WTC11 (cell line): ENCODE results near the gene TPM3. TPM values are rescaled to one million over a fixed set of nuclear protein-coding genes. Genes with fewer than 3 reads are reported as not detected.

ENCODE experiments used
- ATAC-seq: fragments of 200-7000 bp; cut with Tn5 transposase; 2 replicates; pipeline ENCODE4 v1.10.0; 2021; ENCODE audit warnings: mild to moderate bottlenecking, moderate library complexity
- CTCF ChIA-PET: fragments of 300-600 bp; sonication (Branson Sonifier 250); formaldehyde crosslinking; loops from one replicate; lab custom pipeline; 2021; ENCODE audit warnings: antibody characterized with exemption; lab: Charles Lee
- POLR2A ChIA-PET: fragments of 350-600 bp; sonication (Branson Sonifier 250); formaldehyde crosslinking; loops from one replicate; lab custom pipeline; 2021; ENCODE audit warnings: antibody characterized with exemption; lab: Charles Lee
- DNase-seq: peaks from one replicate; pipeline ENCODE4 v3.0.0; 2021; ENCODE audit warnings: low spot score
- H3K27ac Mint-ChIP-seq: 2 replicates; pipeline ENCODE4 v1.8.0; 2021; ENCODE audit warnings: mixed read lengths
- H3K27me3 Mint-ChIP-seq: 2 replicates; pipeline ENCODE4 v1.8.0; 2021; ENCODE audit warnings: low read depth, mild to moderate bottlenecking, moderate library complexity, mixed read lengths
- H3K36me3 Mint-ChIP-seq: 2 replicates; pipeline ENCODE4 v1.8.0; 2021; ENCODE audit warnings: mixed read lengths
- H3K4me1 Mint-ChIP-seq: 2 replicates; pipeline ENCODE4 v1.8.0; 2022; ENCODE audit warnings: mixed read lengths
- H3K4me3 Mint-ChIP-seq: 2 replicates; pipeline ENCODE4 v1.8.0; 2021; ENCODE audit warnings: mild to moderate bottlenecking, moderate library complexity, mixed read lengths
- H3K9me3 Mint-ChIP-seq: 2 replicates; pipeline ENCODE4 v1.8.0; 2021; ENCODE audit warnings: mixed read lengths
- ARID4B ChIP-seq: sonication (generic); formaldehyde crosslinking; IDR thresholded peaks from 2 replicates; pipeline ENCODE4 v1.8.0; 2023; ENCODE audit warnings: missing genetic modification reagents, mild to moderate bottlenecking, borderline replicate concordance
- ESRRA ChIP-seq: sonication (generic); formaldehyde crosslinking; IDR thresholded peaks from 2 replicates; pipeline ENCODE4 v1.8.1; 2022; ENCODE audit warnings: mild to moderate bottlenecking, missing genetic modification reagents, borderline replicate concordance
- FOXK1 ChIP-seq: sonication (generic); formaldehyde crosslinking; IDR thresholded peaks from 2 replicates; pipeline ENCODE4 v1.8.0; 2022; ENCODE audit warnings: mild to moderate bottlenecking, moderate library complexity, missing genetic modification reagents
- GABPB1 ChIP-seq: sonication (generic); formaldehyde crosslinking; IDR thresholded peaks from 2 replicates; pipeline ENCODE4 v1.8.1; 2023; ENCODE audit warnings: mild to moderate bottlenecking, missing genetic modification reagents
- HMGA2 ChIP-seq: fragments of 250-450 bp; sonication (Bioruptor Pico); IDR thresholded peaks from 2 replicates; pipeline ENCODE4 v1.4.0; 2021; ENCODE audit warnings: mild to moderate bottlenecking, moderate library complexity
- MXD4 ChIP-seq: fragments of 250-450 bp; sonication (Bioruptor Pico); IDR thresholded peaks from 2 replicates; pipeline ENCODE4 v1.8.0; 2021; ENCODE audit warnings: mild to moderate bottlenecking, moderate library complexity, borderline replicate concordance
- NR1H2 ChIP-seq: sonication (generic); formaldehyde crosslinking; IDR thresholded peaks from 2 replicates; pipeline ENCODE4 v1.9.0; 2021; ENCODE audit warnings: mild to moderate bottlenecking, moderate library complexity, missing genetic modification reagents
- PREB ChIP-seq: sonication (generic); formaldehyde crosslinking; IDR thresholded peaks from 2 replicates; pipeline ENCODE4 v1.8.1; 2022; ENCODE audit warnings: mild to moderate bottlenecking, missing genetic modification reagents, moderate library complexity, borderline replicate concordance
- RELA ChIP-seq: sonication (generic); formaldehyde crosslinking; IDR thresholded peaks from 2 replicates; pipeline ENCODE4 v1.8.1; 2022; ENCODE audit warnings: missing genetic modification reagents, mild to moderate bottlenecking, borderline replicate concordance
- RORB ChIP-seq: fragments of 250-450 bp; sonication (Bioruptor Pico); IDR thresholded peaks from 2 replicates; pipeline ENCODE4 v1.9.0; 2021; ENCODE audit warnings: mild to moderate bottlenecking
- SOX15 ChIP-seq: fragments of 250-450 bp; sonication (Bioruptor Pico); IDR thresholded peaks from 2 replicates; pipeline ENCODE4 v1.9.0; 2021; ENCODE audit warnings: mild to moderate bottlenecking
- SP1 ChIP-seq: sonication (generic); formaldehyde crosslinking; conservative IDR thresholded peaks from 2 replicates; pipeline ENCODE4 v1.8.1; 2022; ENCODE audit warnings: missing genetic modification reagents
- USF1 ChIP-seq: sonication (generic); formaldehyde crosslinking; IDR thresholded peaks from 2 replicates; pipeline ENCODE4 v1.8.0; 2022; ENCODE audit warnings: mild to moderate bottlenecking, missing genetic modification reagents
- ZNF138 ChIP-seq: sonication (generic); formaldehyde crosslinking; conservative IDR thresholded peaks from 2 replicates; pipeline ENCODE4 v1.8.1; 2022; ENCODE audit warnings: mild to moderate bottlenecking, moderate library complexity, missing genetic modification reagents
- ZNF219 ChIP-seq: sonication (generic); formaldehyde crosslinking; IDR thresholded peaks from 2 replicates; pipeline ENCODE4 v1.8.0; 2023; ENCODE audit warnings: missing genetic modification reagents, mild to moderate bottlenecking, borderline replicate concordance
- ZNF263 ChIP-seq: sonication (generic); formaldehyde crosslinking; IDR thresholded peaks from 2 replicates; pipeline ENCODE4 v1.8.1; 2022; ENCODE audit warnings: low read depth, mild to moderate bottlenecking, moderate library complexity, missing genetic modification reagents
- ZNF317 ChIP-seq: sonication (generic); formaldehyde crosslinking; IDR thresholded peaks from 2 replicates; pipeline ENCODE4 v1.8.1; 2023; ENCODE audit warnings: low read depth, mild to moderate bottlenecking, moderate library complexity, missing genetic modification reagents, borderline replicate concordance
- ZNF416 ChIP-seq: fragments of 250-450 bp; sonication (Bioruptor Pico); IDR thresholded peaks from 2 replicates; pipeline ENCODE4 v1.9.0; 2021; ENCODE audit warnings: mild to moderate bottlenecking, inconsistent platforms
- ZNF512 ChIP-seq: sonication (generic); formaldehyde crosslinking; IDR thresholded peaks from 2 replicates; pipeline ENCODE4 v1.8.1; 2022; ENCODE audit warnings: missing genetic modification reagents, borderline replicate concordance
- ZNF671 ChIP-seq: fragments of 250-450 bp; sonication (Bioruptor Pico); IDR thresholded peaks from 2 replicates; pipeline ENCODE4 v1.8.0; 2021; ENCODE audit warnings: mild to moderate bottlenecking
- total RNA-seq: library from RNA; stranded (reverse); gene quantifications from 3 replicates; pipeline ENCODE4 v1.2.3, GENCODE V29; 2021
- TF ChIP-seq, protein P1 (sequence below): sonication (generic); formaldehyde crosslinking; IDR thresholded peaks from 2 replicates; pipeline ENCODE4 v1.8.0; 2022; ENCODE audit warnings: mild to moderate bottlenecking, missing genetic modification reagents

Gene TPM3
- total RNA-seq, 1 experiment from 2014 or later = 614 TPM

- H3K4me1 Mint-ChIP-seq = peaks cover 64% of the 10 kb centered on the region
- H3K4me3 Mint-ChIP-seq = peak overlapping the region; percentile 100
- TF ChIP-seq ESRRA (CRISPR knock-in tag) (0 out of 2 replicates have a peak, but pooled peaks have one; percentile 58), NR1H2 (CRISPR knock-in tag) (no peak), RELA (CRISPR knock-in tag) (0 out of 2 replicates have a peak, but pooled peaks have one; percentile 56)
- ChIA-PET POLR2A (interaction anchor here (1.4 kb wide), 1 partner anchor 38 kb away, joined by 8 read pairs; the partner anchor contains the start of gene UBAP2L), CTCF (interaction anchor here (0.6 to 1.5 kb wide), 3 partner anchors 38 to 90 kb away, joined by 4 to 5 read pairs (median 4); partner anchors contain the start of genes HAX1 and UBAP2L)
- ATAC-seq = peak; percentile 10
- DNase-seq = peak; percentile 39
- no peaks in the 10 kb centered on the region for H3K9me3 Mint-ChIP-seq
- H3K36me3 Mint-ChIP-seq = peaks cover 9% of the 10 kb centered on the region
- no peaks in the 10 kb centered on the region for H3K27me3 Mint-ChIP-seq
- H3K27ac Mint-ChIP-seq = peak overlapping the region; percentile 100
Observed at GRCh38 chr1:154182344-154183045, 9.4 kb downstream of the TPM3 start.

DNA sequence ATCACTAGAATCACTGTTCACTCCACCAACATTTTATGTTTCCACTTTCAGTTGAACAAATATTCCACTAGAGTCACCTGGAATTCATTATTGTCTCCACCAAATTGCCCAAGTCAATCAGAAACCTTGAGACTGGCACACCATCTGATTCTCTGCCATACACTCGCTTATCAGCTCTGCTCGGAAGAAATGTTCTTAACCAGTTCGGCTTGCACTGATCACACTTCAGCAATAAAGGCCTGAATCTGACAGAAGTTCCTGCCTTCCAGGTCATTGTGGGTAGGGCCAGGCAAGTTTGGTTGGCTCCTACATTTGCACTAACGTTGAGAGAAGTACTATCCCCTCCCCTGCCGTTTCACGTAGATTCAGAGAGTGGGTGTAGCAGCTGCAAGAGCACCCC, 10.0 kb downstream of the TPM3 start:
- Mint-ChIP-seq H3K4me1 (peaks cover 58% of the 10 kb centered on the region), H3K36me3 (peaks cover 9% of the 10 kb centered on the region), H3K27me3 (no peaks in the 10 kb centered on the region), H3K4me3 (peak overlapping the region; percentile 100), H3K27ac (peak overlapping the region; percentile 100), H3K9me3 (no peaks in the 10 kb centered on the region)
- ChIA-PET CTCF (interaction anchor here (0.6 to 1.5 kb wide), 4 partner anchors 38 to 154 kb away, joined by 3 to 5 read pairs (median 4); partner anchors contain the start of genes HAX1 and UBAP2L), POLR2A (interaction anchor here (1.4 kb wide), 1 partner anchor 39 kb away, joined by 8 read pairs; the partner anchor contains the start of gene UBAP2L)
- no peak for TF ChIP-seq PREB (CRISPR knock-in tag)
- no peak for TF ChIP-seq SP1 (CRISPR knock-in tag)
- no peak for TF ChIP-seq ZNF317 (CRISPR knock-in tag)
- no peak for TF ChIP-seq ZNF263 (CRISPR knock-in tag)
- no peak for TF ChIP-seq HMGA2
- no peak for TF ChIP-seq FOXK1 (CRISPR knock-in tag)
- no peak for TF ChIP-seq USF1 (CRISPR knock-in tag)
- no peak for TF ChIP-seq SOX15 (CRISPR knock-in tag)
- no peak for TF ChIP-seq ZNF671
- TF ChIP-seq ZNF416 = no peak
- TF ChIP-seq ZNF219 (CRISPR knock-in tag) = no peak
- TF ChIP-seq ZNF512 (CRISPR knock-in tag) = no peak
- ATAC-seq (no peak), DNase-seq (no peak)

GRCh38 chr1:154179946-154180687, 11.8 kb downstream of the TPM3 start:
- Mint-ChIP-seq H3K27me3 (no peaks in the 10 kb centered on the region), H3K4me1 (peaks cover 43% of the 10 kb centered on the region), H3K9me3 (no peaks in the 10 kb centered on the region), H3K4me3 (peak overlapping the region; percentile 48), H3K36me3 (peaks cover 22% of the 10 kb centered on the region), H3K27ac (peak overlapping the region; percentile 43)
- TF ChIP-seq, protein P1, sequence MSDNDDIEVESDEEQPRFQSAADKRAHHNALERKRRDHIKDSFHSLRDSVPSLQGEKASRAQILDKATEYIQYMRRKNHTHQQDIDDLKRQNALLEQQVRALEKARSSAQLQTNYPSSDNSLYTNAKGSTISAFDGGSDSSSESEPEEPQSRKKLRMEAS = no peak
- TF ChIP-seq RORB (CRISPR knock-in tag) (no peak), MXD4 (CRISPR knock-in tag) (no peak), SP1 (CRISPR knock-in tag) (no peak), ARID4B (CRISPR knock-in tag) (no peak), RELA (CRISPR knock-in tag) (no peak), GABPB1 (CRISPR knock-in tag) (no peak), ZNF138 (no peak)
- DNase-seq = peak; percentile 24
- ChIA-PET CTCF (interaction anchor here (0.9 to 2.8 kb wide), 2 partner anchors 19 to 155 kb away, joined by 6 to 7 read pairs; no protein-coding TSS in a partner anchor), POLR2A (interaction anchor here (1.0 to 1.5 kb wide), 2 partner anchors 40 to 155 kb away, joined by 3 to 4 read pairs; partner anchors contain the start of gene UBAP2L)
- ATAC-seq = no peak
